Prostate gland (tissue), 2 donors: Measurements from ENCODE around the gene C1orf50. TPM values are rescaled to one million over a fixed set of nuclear protein-coding genes. Genes with fewer than 3 reads are reported as not detected.

Experiments
- DNase-seq: peaks from one replicate; pipeline ENCODE4 v3.0.0-alpha.2; 2019; ENCODE audit warnings: low spot score
- H3K27ac ChIP-seq, 2 donors: fragments of 200-600 bp; sonication (generic); 2 replicates each; pipeline ENCODE4 v1.5.1; 2017 to 2019
- H3K27me3 ChIP-seq: fragments of 200-600 bp; sonication (generic); replicated peaks from 2 replicates; pipeline ENCODE4 v1.5.1; 2019; ENCODE audit not compliant: insufficient read depth
- H3K36me3 ChIP-seq, 2 donors: fragments of 200-600 bp; sonication (generic); 1 replicate in 1 of 2; 2 replicates in 1 of 2; pipeline versions ENCODE4 v1.5.1 to v1.8.1; 2017 to 2019
- H3K4me1 ChIP-seq: fragments of 200-600 bp; sonication (generic); replicated peaks from 2 replicates; pipeline ENCODE4 v1.5.1; 2019
- H3K4me3 ChIP-seq, 2 donors: fragments of 200-600 bp; sonication (generic); 2 replicates each; pipeline ENCODE4 v1.5.1; 2017 to 2019
- H3K9me3 ChIP-seq: fragments of 200-600 bp; sonication (generic); 2 replicates; pipeline ENCODE4 v1.5.1; 2017
- POLR2A ChIP-seq: fragments of 450-650 bp; IDR thresholded peaks from one replicate; pipeline ENCODE4 v1.6.1; 2016; ENCODE audit warnings: antibody characterized with exemption, mild to moderate bottlenecking
- POLR2AphosphoS5 ChIP-seq: sonication (generic); formaldehyde crosslinking; IDR thresholded peaks from one replicate; pipeline ENCODE4 v1.6.1; 2017; ENCODE audit warnings: antibody characterized with exemption
- WGBS: methylation state at CpG from one replicate; pipeline ENCODE4 v1.1.5; 2018; 5-methylcytosine and 5-hydroxymethylcytosine counted together
- intact Hi-C: fragments of 100-400 bp; cut with DNase I; formaldehyde crosslinking; loops from one replicate; pipeline ENCODE4 v1.14.2; 2022
- total RNA-seq, 2 donors: library from RNA; depleted of rRNA; stranded (reverse); fragments of >200 nt; gene quantifications; one replicate each; pipeline ENCODE4 v1.1.0, GENCODE V29; 2016
- TF ChIP-seq, protein P1 (sequence below), 4 experiments: fragments of 200-600 bp in 2 of 4; fragments of 450-650 bp in 2 of 4; sonication (generic) in 2 of 4; IDR thresholded peaks; 1 replicate in 3 of 4; 2 replicates in 1 of 4; pipeline ENCODE4 v1.5.1; 2016 to 2019; ENCODE audit warnings: antibody characterized with exemption in 4 of 4, mild to moderate bottlenecking in 2 of 4, moderate library complexity in 2 of 4

Gene C1orf50
- total RNA-seq, 2 donors from 2014 or later: 3.3 to 3.6 TPM

DNA sequence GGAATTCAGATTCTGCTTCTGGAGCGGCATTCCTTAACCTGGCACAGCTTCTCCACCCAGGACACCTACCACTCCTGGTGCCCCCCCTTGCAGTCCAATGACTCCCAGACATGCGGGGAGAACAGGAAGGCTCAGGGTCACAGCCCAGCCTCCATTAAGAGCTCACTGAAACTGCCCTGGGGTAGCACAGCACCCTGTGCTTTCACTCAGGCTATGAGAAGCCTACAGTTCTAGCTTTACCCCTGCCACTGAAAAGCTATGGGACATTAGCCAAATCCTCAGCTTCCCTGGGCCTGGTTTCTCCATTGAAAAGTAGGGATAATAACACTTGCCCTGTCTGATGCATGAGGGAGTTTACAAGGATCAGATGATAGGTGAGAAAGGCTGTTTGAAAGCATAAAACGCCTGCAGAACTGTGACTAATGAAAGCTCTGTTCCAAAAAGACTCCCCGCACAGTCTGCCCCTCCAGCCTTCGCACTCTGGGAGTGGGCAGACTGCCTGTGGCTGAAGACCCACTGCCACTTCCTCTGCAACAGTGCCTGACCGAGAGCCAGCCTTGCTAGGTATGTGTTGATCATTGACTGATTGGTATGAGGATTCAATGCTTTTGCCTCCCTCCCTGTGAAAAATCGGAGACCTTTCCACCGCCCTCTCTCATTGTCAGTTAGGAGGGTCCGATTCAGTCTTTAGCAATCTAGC, 24.3 kb upstream of the C1orf50 start:
- Histone ChIP-seq H3K27me3 (no peaks in the 10 kb centered on the region), H3K36me3 (no peaks in the 10 kb centered on the region), H3K9me3 (no peaks in the 10 kb centered on the region), H3K4me1 (no peaks in the 10 kb centered on the region), H3K27ac (peak overlapping the region in 1 of 2 donors; percentile 33), H3K4me3 (no peak overlapping the region)
- WGBS: 57% methylated on average over 9 of the region's 9 CpGs
- no peak for DNase-seq
- intact Hi-C loops: no loop called here
- TF ChIP-seq, protein P1, sequence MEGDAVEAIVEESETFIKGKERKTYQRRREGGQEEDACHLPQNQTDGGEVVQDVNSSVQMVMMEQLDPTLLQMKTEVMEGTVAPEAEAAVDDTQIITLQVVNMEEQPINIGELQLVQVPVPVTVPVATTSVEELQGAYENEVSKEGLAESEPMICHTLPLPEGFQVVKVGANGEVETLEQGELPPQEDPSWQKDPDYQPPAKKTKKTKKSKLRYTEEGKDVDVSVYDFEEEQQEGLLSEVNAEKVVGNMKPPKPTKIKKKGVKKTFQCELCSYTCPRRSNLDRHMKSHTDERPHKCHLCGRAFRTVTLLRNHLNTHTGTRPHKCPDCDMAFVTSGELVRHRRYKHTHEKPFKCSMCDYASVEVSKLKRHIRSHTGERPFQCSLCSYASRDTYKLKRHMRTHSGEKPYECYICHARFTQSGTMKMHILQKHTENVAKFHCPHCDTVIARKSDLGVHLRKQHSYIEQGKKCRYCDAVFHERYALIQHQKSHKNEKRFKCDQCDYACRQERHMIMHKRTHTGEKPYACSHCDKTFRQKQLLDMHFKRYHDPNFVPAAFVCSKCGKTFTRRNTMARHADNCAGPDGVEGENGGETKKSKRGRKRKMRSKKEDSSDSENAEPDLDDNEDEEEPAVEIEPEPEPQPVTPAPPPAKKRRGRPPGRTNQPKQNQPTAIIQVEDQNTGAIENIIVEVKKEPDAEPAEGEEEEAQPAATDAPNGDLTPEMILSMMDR (IDR thresholded peaks at IDR 0.05): no peak
- no peak for TF ChIP-seq POLR2A
- no peak for TF ChIP-seq POLR2AphosphoS5

DNA sequence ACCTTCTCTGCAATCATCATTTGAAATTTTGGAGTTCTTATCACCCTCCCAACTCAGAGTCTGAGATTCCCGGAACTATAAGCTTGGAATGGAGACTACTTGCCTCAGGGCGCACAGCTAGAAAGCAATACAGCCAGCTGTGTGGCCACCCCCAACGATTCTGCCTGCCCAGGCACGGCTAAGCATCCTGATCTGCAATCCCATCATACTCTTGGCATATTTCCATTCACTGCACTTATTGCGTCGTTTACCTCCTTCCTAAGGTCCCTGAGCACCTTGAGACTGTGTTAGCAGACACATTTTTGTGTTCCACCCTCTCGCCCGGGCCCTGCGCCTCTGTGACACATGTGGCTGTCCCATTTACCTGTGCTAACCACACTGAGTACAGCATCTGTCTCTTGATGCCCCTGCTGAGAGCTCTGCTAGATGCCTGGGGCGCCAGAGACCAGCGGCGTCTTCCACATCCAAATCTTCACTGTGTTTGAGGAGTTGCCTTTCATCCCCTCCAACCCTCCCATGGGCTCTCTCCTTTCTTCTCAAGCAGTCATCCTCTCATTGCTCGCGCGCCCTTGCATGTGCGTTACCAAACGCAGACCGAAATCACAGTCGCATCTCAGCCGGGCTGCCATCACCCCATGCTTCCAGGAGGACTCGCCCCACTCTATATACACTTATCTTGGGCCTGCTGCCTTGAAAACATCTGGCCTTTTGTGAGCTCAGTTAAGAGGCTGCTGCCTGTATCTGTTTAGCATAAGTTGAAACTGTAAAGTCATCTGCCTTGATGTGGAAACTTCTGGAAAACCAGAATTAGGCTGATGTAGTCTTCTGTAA, 23.5 kb upstream of the C1orf50 start:
- peak; percentile 76 for DNase-seq
- Histone ChIP-seq H3K9me3 (no peaks in the 10 kb centered on the region), H3K4me3 (no peak overlapping the region), H3K36me3 (no peaks in the 10 kb centered on the region), H3K27ac (no peak overlapping the region), H3K27me3 (no peaks in the 10 kb centered on the region), H3K4me1 (no peaks in the 10 kb centered on the region)
- TF ChIP-seq POLR2A (no peak), POLR2AphosphoS5 (peak; percentile 70)
- TF ChIP-seq, protein P1 (IDR thresholded peaks at IDR 0.05): no peak
- intact Hi-C loops: no loop called here
- WGBS: 73% methylated on average over 21 of the region's 21 CpGs

DNA sequence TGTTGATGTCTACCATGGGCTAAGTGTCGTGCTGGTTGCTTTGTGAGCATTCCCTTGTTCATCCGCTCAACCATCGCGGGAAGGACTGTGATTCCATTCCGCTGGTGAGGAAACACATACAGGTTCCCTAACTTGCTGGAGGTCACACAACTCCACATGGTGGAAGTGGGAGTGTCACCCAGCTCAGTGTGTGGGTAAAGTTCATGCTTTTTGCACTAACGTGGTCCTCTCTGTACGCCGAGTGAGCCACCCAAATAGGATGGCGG, 23.0 kb upstream of the C1orf50 start:
- intact Hi-C loops: no loop called here
- H3K9me3 ChIP-seq: no peaks in the 10 kb centered on the region
- WGBS: 93% methylated on average over 9 of the region's 9 CpGs

DNA sequence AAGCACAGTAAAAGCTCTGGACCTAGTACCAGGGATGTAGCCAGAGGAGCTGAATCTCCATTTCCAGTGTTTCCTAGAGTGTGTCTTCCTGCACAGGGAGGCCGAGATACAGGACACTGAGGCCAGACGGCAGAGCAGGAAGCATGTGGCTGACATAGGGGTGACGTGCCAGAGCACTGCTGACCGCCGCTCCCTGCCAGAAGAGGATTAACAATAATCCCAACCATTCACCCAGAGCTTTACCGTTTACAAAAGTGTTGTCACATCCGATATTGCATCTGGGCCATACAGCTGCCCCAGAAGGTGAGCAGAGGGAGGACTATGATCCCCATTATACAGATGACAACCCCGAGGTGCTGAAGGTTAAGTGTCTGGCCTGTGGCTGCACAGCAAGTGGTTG, 21.2 kb upstream of the C1orf50 start:
- WGBS: 78% methylated on average over 8 of the region's 8 CpGs
- Histone ChIP-seq H3K9me3 (no peaks in the 10 kb centered on the region), H3K27me3 (no peaks in the 10 kb centered on the region), H3K27ac (no peak overlapping the region), H3K4me3 (no peak overlapping the region), H3K4me1 (no peaks in the 10 kb centered on the region), H3K36me3 (no peaks in the 10 kb centered on the region)
- no peak for DNase-seq
- TF ChIP-seq POLR2AphosphoS5 (no peak), POLR2A (no peak)
- intact Hi-C loops: loop anchor here (5.0 kb wide), 1 partner anchor 169 kb away; no protein-coding TSS in a partner anchor

More for the DNA sequence above, 23.0 kb upstream of the C1orf50 start:
- no peak overlapping the region for H3K4me3 ChIP-seq
- no peak overlapping the region for H3K27ac ChIP-seq
- no peak for DNase-seq
- H3K36me3 ChIP-seq: no peaks in the 10 kb centered on the region
- H3K27me3 ChIP-seq: no peaks in the 10 kb centered on the region
- TF ChIP-seq POLR2A (no peak), POLR2AphosphoS5 (no peak)
- TF ChIP-seq, protein P1 (IDR thresholded peaks at IDR 0.05): no peak
- no peaks in the 10 kb centered on the region for H3K4me1 ChIP-seq

DNA sequence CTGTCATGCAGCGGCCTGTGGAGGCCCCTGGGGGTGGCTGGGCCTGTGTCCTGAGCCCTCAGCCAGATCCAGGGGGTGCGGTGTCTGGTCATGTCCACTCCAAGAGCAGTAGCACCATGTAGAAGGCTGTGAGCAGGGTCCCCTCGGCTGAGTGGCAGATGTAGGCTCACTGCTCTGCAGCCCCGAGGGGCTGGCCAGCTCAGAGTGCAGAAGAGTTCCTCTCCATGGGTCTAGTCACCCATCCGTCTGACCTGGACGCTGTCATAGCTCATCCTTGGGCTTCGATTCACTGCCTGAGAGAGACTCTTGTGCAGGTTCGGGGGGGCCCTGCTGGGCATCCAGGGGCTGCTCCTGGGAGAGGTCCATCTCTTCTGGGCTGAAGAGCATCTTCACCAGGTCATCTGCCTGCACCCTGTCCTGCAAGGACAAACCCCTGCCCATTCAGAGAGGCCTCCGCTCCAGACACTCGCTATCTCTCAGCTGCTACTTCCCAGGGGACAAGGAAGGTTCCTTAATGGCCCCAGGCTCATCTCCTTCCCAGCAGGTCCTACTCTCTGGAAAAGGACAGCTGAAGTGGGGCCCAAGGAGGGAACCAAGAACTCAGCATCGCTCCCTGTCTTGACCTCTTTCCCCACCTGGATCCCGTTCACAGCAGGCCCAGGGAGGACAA, 20.5 kb upstream of the C1orf50 start:
- TF ChIP-seq POLR2A: no peak
- TF ChIP-seq, protein P1 (IDR thresholded peaks at IDR 0.05): no peak
- no peak for TF ChIP-seq POLR2AphosphoS5
- intact Hi-C loops: loop anchor here (5.0 kb wide), 1 partner anchor 169 kb away; no protein-coding TSS in a partner anchor
- DNase-seq: no peak
- Histone ChIP-seq H3K27me3 (no peaks in the 10 kb centered on the region), H3K4me1 (no peaks in the 10 kb centered on the region), H3K27ac (no peak overlapping the region), H3K9me3 (no peaks in the 10 kb centered on the region), H3K36me3 (no peaks in the 10 kb centered on the region), H3K4me3 (no peak overlapping the region)
- WGBS: 90% methylated on average over 12 of the region's 12 CpGs
